GM18526 (cell line): ENCODE measurements around the gene VPS51.

Experiments used
- POLR2A ChIP-seq: IDR thresholded peaks from 3 replicates; pipeline ENCODE4 v1.6.1; 2011; ENCODE audit not compliant: insufficient read length; ENCODE audit errors: extremely low read depth

The VPS51 gene

GRCh38 chr11:65132988-65133700 is 37.1 kb downstream of the VPS51 start:
- TF ChIP-seq POLR2A, result peak; percentile 61

GRCh38 chr11:65133724-65134123 is 37.7 kb downstream of the VPS51 start:
- no peak for TF ChIP-seq POLR2A

GRCh38 chr11:65134240-65134951 is 38.4 kb downstream of the VPS51 start, which contains the start of gene SYVN1:
Gene SYVN1, minus strand, starts transcription at chr11:65134519. Its CDS starts 918 bp downstream, at chr11:65133601.
- peak; percentile 89 for TF ChIP-seq POLR2A

- TF ChIP-seq POLR2A, result peak; percentile 72
Observed at GRCh38 chr11:65134952-65135632, 39.1 kb downstream of the VPS51 start.

- TF ChIP-seq POLR2A, result no peak
Observed at GRCh38 chr11:65135633-65136145, 39.7 kb downstream of the VPS51 start.

GRCh38 chr11:65136515-65137096 is 40.6 kb downstream of the VPS51 start:
- no peak for TF ChIP-seq POLR2A

- TF ChIP-seq POLR2A, result no peak
Observed at GRCh38 chr11:65141896-65142494, 46.0 kb downstream of the VPS51 start.

- no peak for TF ChIP-seq POLR2A
Observed at GRCh38 chr11:65147352-65148075, 51.5 kb downstream of the VPS51 start.

GRCh38 chr11:65148657-65149056 is 52.6 kb downstream of the VPS51 start:
- TF ChIP-seq POLR2A, result no peak

- no peak for TF ChIP-seq POLR2A
Observed at GRCh38 chr11:65150509-65151299, 54.7 kb downstream of the VPS51 start.

- no peak for TF ChIP-seq POLR2A
Observed at GRCh38 chr11:65151331-65151899, 55.4 kb downstream of the VPS51 start.

GRCh38 chr11:65152122-65152521 is 56.1 kb downstream of the VPS51 start:
- TF ChIP-seq POLR2A, result no peak

- no peak for TF ChIP-seq POLR2A
Observed at GRCh38 chr11:65156256-65156655, 60.2 kb downstream of the VPS51 start.
